EH (cell line): ENCODE results near the gene PTPRN2.
"Not testable (repeated sequence)": the region's sequence is repeated elsewhere in the genome, so short reads cannot be mapped to it uniquely, and the experiment has no call there.

Source experiments
- DNase-seq: peaks from one replicate; pipeline ENCODE4 v3.0.0-alpha.2; 2015; ENCODE audit warnings: low read depth

Gene PTPRN2

GRCh38 chr7:158229945-158230344 is 357.7 kb downstream of the PTPRN2 start:
- no peak for DNase-seq

GRCh38 chr7:158228986-158229385 is 358.6 kb downstream of the PTPRN2 start:
- no peak for DNase-seq

GRCh38 chr7:158228131-158228530 is 359.5 kb downstream of the PTPRN2 start:
- no peak for DNase-seq

GRCh38 chr7:158227258-158227984 is 360.2 kb downstream of the PTPRN2 start:
- no peak for DNase-seq

- no peak for DNase-seq
These were observed 371.4 kb downstream of the PTPRN2 start for GRCh38 chr7:158216198-158216597.

- DNase-seq = no peak
These were observed 378.2 kb downstream of the PTPRN2 start for GRCh38 chr7:158209435-158209834.

- DNase-seq = no peak
These were observed 381.3 kb downstream of the PTPRN2 start for GRCh38 chr7:158206341-158206740.

GRCh38 chr7:158204453-158204852 is 383.2 kb downstream of the PTPRN2 start:
- no peak for DNase-seq

GRCh38 chr7:158203948-158204347 is 383.7 kb downstream of the PTPRN2 start:
- not testable (repeated sequence) for DNase-seq

- DNase-seq = no peak
These were observed 393.2 kb downstream of the PTPRN2 start for GRCh38 chr7:158194365-158194900.

GRCh38 chr7:158193446-158193845 is 394.2 kb downstream of the PTPRN2 start:
- no peak for DNase-seq

GRCh38 chr7:158192956-158193355 is 394.7 kb downstream of the PTPRN2 start:
- DNase-seq = no peak

GRCh38 chr7:158192184-158192835 is 395.3 kb downstream of the PTPRN2 start:
- no peak for DNase-seq

- no peak for DNase-seq
These were observed 396.0 kb downstream of the PTPRN2 start for GRCh38 chr7:158191671-158192070.

GRCh38 chr7:158190756-158191155 is 396.9 kb downstream of the PTPRN2 start:
- DNase-seq = no peak

GRCh38 chr7:158188676-158189075 is 398.9 kb downstream of the PTPRN2 start:
- DNase-seq = no peak

- no peak for DNase-seq
These were observed 400.0 kb downstream of the PTPRN2 start for GRCh38 chr7:158187694-158187994.

GRCh38 chr7:158186864-158187693 is 400.5 kb downstream of the PTPRN2 start:
- DNase-seq = no peak

GRCh38 chr7:158186406-158186805 is 401.2 kb downstream of the PTPRN2 start:
- no peak for DNase-seq

- DNase-seq = no peak
These were observed 402.0 kb downstream of the PTPRN2 start for GRCh38 chr7:158185653-158186052.

- no peak for DNase-seq
These were observed 404.2 kb downstream of the PTPRN2 start for GRCh38 chr7:158183431-158183830.

- DNase-seq = no peak
These were observed 411.0 kb downstream of the PTPRN2 start for GRCh38 chr7:158176561-158177173.
